Fibroblast of gingiva (primary cell): ENCODE results near the gene MAGEF1.

Source experiments
- DNase-seq: peaks from one replicate; pipeline ENCODE4 v3.0.0-alpha.2; 2011; ENCODE audit warnings: low read depth

MAGEF1 gene, protein sequence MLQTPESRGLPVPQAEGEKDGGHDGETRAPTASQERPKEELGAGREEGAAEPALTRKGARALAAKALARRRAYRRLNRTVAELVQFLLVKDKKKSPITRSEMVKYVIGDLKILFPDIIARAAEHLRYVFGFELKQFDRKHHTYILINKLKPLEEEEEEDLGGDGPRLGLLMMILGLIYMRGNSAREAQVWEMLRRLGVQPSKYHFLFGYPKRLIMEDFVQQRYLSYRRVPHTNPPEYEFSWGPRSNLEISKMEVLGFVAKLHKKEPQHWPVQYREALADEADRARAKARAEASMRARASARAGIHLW

DNA sequence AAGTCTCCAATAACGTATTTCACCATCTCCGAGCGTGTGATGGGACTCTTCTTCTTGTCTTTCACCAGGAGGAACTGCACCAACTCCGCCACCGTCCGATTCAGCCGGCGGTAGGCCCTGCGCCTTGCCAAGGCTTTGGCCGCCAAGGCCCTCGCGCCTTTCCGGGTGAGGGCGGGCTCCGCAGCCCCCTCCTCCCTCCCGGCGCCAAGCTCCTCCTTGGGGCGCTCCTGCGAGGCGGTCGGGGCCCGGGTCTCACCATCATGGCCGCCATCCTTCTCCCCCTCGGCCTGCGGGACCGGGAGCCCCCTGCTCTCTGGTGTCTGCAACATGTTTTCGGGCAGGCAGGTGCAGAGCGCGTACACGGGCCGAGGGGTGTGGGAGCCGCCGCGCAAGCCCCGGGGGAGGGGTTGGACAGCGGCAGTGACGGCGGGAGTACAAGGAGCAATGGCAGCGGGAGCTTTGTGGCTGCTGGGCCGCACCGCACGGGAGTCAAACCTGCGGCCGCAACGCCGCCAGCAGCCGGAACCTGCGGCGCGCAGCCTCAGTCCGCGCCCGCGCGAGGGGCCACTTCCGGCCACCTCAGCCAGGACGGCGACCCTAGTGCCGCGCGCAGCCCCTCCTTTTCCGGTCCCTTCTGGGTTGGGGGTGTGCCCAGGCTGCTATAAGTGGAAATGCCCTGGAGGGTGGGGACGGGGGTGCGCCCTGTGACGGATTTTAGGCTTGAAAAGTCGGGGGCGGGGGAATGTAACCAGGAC is at the start of gene MAGEF1:
TSS of gene MAGEF1 (minus strand) at position 572 of the 755 bp plus-strand sequence. CDS start at position 329, 243 bp downstream.
- DNase-seq = peak; percentile 72

DNA sequence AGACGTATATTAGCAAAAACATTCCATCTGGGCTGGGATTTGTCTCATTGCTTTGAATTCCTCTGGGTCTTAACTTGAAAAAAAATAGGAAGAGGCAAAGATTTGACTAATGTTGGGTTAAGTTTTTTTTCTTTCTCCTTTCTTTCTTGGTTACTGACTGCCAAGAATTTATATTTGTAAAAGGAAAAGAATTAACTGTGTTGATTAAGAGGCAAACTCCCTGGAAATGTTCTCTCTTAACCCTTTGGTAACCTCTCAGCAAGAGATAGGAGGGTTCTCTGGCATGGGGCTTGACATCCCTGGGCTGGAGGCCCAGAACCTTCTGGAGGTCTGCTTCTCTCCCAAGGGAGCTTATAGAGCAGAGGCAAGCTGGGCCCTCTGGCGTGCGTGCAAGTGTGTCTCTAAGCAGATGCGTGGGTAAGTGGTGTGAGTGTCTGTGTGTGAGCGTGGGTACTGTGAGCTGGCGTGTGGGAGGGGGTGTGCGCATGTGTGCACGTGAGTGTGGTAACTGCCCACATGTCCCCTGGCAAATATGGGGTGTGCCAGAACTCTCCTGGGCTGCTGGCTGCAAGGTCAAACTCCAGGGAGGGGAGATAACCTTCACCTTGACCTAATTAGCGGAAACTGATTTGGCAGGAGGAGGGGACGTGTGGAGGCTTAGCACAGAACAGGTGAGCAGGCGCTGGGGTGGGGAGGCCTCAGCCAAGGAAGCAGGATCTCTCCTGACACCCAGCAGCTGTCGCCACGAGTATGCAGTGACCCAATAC is 49.4 kb upstream of the MAGEF1 start:
- peak; percentile 74 for DNase-seq

DNA sequence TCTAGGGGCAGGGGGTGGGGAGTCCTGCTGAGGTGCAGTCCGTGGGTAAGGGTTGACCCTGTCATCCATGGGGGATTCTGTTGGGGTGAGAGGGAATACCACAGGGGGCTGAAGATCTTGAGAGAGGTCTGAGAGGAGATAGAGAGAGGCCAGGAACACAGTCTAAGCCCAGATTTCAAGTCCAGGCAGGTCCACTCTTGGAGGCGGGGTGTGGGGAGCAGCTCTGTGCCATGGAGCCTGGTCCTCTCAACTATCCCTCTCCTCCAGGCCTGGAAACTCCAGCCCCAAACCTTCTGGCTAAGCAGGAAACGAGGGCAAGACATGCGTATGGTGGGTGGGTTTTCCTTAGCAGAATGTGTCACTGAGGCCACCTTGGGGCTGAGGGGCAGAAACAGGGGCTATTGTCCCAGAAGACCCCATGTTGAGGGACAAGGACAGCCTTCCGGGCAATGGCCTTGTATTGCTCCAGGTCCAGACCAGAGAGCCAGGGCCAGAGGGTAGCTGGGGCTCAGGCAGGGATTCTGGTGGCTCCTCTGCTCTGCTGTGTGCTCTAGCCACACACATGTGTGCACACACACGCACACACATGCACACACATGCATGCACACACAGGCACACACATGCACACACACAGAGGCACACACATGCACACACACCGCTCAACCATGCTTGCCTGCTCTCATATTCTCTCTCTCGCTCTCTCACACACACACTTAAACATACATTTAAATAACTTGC is 48.6 kb upstream of the MAGEF1 start:
- no peak for DNase-seq

DNA sequence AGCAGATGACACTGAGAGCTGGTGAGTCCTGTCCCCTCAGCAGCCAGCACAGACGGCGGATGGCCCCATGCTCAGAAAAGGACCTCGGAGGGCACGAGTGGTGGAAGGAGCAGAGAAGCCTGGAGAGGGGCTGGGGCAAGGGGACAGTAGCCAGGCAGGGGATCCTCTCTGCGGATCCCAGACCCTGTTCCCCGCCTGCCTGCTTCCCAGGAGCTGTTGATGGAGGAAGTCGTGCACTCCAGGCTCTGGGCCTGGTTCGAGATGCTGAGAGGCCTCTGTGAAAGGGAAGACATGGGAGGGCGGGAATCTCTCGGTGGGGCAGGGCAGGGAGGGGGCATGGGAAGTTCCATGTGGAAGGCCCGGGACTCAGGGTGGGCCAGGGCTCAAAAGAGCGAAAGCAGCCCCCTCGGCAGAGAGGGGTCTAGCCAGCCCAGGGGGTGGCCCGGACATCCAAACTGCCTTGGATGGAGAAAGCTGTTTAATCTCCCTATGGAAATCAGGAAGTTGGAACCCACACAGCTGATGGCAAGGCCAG is 47.9 kb upstream of the MAGEF1 start:
- DNase-seq = no peak

DNA sequence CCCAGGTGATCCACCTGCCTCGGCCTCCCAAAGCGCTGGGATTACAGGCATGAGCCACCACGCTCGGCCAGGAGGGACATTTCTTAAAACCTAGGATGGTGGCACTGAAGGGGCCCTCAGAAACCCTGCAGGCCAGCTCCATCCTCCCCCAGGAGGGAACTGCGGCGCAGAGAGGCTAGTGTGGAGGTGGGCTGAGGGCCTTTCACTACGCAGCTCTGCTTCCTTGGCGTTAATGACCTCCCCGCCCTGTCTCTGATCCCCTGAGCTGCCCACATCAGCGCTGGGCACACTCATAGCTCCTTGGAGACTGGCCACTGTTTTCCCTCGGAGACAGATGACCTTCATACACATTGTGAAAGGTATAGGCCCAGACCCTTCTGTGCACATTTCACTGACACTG is 46.2 kb upstream of the MAGEF1 start:
- DNase-seq = no peak

DNA sequence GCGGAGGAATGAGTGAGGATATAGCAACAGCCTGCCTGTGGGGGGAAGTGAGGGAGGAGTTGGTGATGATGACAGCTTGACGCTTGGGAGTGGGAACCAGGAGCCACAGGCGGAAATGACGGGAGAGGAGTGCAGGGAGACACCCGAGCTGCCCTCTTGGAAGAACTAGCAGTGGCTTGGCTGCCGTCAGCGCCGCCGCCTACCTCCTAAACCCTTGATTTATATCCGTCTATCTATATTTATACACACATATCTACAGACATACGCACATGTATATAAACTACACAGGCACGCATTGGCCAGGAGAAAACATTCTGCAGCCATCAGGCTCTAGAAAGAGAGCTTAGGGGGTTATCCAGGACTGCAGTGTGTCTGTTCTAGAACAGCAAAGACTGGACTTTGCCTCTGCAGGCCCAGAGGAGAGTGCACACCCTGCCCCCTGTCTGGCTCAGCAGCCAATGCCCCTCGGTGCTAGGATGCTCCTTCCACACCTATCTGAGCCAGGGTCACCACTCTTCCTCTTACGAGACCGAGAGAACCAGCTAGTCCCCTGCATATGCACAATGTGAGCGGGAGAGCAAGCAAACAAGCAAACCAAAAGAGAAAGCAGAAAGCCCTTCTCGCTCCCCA is 45.3 kb upstream of the MAGEF1 start:
- peak; percentile 75 for DNase-seq

DNA sequence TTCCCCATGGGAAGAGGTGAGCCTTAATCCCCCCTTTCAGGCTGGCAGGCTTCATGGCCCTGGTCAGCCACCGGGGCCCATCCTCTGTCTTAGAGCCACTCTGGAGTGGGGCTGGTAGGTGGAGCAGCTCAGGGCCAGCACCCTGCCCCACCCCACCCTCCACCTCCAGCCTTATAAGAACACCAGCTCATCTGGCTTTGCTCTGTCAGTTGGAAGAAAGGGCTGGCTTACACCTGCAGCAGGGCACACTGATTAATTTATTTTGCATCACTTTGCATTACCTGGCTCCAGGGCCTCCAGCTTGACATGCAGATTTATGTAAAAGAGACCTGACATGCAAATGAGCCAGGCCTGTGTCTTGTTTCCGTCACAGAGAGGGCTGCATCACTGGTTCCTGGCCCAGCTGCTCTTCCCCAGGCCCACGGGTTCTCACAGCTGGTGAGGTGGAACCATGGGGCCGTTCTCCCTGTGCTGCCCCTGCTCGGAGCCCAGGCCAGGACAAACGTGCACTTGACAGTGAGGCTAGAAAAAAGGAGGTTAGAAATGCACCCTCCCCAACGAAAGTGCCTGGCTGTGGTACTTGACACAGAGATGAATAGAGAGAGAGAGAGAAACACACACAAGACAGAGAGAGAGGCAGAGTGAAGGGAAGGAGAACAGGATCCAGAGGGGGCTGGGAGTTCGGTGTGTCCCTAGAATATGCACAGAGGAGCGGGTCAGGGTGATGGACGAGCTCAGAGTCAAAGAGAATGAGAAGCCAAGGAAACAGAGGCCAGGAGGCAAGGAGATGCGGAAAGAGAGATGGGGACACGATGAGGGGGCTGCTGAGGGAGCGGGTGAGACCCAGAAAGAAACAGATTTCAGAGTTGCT is 44.5 kb upstream of the MAGEF1 start:
- no peak for DNase-seq

DNA sequence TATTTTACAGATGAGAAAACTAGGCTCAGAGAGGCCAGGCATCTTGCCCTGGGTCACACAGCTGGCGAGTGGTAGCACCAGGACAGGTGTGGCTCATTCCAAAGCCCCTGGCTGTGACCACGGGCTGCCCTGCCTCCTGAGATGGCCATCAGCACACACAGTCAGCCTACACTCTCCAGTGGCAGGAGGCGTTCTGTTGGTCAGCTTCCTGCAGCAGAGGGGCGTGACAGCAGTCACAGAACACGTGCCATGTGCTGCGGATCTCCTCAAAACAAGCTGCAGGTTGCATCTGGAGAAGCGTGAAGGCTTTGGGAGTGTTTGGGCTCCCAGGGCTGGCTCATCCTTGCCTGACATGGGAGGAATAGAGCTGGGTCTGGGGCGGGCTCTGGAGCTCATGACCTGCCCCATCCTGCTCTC is 43.5 kb upstream of the MAGEF1 start:
- DNase-seq = no peak

DNA sequence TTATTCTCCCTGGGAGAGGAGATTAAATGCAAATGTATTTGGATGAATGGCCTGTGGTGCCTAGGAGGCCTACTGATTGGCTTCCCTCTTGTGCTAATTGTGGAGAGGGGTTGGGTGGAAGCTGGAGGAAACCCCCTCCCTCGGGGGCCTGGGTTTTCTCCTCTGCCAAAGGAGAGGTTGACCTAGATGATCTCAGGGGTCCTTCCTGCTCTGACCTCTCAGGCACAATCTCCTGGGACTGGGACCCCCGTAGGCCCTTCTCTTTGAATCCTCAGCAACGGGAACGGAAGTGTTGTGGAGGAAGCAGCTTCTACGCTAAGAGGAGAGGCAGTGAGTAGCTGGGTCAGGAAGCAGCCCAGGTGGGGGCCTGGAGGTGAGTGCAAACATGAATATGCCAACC is 40.5 kb upstream of the MAGEF1 start:
- no peak for DNase-seq

DNA sequence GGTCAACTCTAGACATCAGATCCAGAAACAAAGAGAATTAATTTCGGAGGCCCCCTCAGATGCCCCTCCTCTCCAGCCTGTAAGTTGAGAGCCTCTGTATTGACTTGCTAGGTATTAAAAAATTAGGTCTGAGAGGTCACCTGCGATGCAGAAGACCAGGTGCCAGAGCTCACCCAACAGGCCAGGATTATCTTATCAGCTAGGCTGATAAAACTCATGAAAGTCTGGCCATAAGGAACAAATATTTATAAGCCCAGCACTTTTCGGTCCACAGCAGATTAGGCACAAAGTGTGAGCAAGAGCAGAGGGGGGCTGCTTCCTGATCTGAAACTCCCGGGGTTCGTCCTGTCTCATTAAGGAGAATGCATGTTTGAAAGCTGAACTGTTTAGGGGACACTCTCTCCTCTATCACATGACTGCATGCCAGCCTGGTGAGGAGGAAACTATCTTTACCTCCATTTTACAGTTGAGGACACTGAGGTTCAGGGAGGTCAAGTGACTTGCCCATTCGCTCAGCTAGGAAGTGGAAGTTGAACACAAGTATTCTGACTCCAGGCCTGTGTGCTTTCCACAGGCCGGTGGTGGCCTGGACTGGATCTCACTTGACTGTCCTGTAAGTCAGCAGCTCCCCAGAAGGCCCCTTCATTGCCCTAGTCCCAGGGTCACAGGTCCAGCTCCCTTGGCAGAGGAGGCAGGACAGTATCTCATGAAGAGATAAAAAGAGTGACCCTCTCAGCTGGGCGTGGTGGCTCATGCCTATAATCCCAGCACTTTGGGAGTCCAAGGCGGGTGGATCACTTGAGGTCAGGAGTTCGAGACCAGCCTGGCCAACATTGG is 39.6 kb upstream of the MAGEF1 start:
- no peak for DNase-seq

DNA sequence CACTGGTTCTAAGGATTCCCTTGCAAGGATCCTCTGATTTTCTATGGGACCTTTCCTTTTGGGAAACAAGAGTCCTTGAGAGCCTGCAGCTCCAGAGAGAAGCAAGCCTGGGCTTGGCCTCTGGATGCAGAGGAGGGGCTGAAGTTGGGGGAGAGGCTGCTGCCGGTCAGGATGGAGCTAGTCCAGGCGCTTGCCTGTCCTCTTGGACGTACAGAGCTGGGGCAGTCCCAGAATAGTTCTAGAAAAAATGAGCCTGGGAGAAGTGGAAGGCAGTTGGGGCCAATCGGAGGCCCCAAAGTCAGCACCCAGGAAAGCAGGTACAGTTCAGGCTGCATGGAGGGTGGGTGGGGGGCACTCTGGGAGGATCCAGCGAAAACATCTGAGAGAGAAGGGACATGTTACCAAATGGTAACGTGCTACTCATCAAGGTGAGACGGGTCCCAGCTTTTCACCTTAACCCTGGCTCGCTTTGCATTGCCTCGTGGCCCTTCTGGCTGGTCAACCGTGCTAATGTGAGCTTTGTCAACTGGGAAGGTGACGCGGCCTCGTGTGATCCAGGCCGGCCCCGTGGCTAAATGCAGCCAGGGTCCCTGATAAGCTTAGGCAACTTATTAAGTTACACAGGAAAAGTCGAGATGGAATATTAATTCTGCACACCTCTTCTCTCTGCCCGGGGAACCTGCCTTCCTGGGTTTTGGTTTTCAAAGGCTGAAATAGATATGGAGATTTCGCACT is 38.7 kb upstream of the MAGEF1 start:
- DNase-seq = no peak

DNA sequence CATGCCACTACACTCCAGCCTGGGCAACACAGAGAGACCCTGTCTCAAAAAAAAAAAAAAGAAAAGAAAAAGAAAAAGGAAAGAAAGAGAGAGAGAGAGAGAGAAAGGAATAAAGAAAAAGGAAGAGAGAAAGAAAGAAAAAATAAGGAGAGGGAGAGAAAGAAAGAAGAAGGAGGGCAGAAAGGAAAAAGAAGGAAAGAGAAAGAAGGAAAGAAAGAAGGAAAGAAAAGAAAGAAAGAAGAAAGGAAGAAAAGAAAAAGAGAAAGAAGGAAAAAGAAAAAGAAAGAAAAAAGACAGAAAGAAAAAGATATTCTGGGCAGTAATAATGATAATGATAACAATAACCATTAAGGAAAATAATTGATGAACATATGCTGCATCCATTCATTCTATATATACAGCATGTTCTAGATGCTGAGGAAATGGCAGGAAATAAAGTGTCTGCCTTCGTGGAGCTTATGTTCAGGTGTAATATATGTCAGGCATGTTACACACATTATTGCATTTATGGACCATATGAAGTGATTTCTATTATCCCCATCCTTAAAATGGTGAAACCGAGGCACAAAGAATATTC is 37.4 kb upstream of the MAGEF1 start:
- no peak for DNase-seq

DNA sequence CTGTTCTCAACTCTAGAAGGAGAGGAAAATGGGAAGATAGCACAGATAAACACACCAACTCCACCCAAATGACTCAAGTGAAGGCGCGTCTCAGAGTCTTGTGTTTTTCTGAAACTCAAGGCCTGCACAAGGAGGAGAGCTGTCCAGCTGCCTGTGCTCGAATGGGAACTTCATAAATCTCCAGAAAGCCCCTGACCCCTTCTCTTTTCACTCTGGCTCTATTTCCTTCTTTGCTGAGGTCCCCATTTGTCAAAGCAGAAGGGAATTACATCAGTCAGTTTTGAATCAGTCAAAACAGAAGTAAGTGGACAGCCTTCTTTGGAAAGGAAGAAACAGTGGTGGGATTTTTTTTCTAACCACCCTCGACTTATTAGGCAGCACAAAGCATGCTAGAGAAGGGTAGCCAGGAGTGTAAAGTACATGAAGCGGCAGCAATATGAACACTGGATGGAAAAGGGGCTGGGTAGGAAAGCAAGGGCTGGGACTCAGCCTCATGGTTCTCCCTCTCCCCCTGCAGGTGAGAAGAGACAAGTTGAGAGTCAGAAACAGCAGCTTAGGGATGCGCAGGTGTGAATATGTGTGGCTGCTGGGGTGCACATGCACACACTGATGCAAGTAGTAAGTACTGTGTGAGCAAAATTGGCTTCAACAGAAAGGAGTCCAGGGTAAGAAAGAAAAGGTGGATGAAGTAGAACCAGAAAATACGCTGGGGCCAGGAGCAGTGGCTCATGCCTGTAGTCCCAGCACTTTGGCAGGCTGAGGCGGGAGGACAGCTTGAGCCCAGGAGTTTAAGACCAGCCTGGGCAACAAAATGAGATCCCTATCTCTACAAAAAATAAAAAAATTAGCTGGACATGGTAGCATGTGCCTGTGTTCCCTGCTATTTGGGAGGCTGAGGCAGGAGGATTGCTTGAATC is 36.6 kb upstream of the MAGEF1 start:
- no peak for DNase-seq

DNA sequence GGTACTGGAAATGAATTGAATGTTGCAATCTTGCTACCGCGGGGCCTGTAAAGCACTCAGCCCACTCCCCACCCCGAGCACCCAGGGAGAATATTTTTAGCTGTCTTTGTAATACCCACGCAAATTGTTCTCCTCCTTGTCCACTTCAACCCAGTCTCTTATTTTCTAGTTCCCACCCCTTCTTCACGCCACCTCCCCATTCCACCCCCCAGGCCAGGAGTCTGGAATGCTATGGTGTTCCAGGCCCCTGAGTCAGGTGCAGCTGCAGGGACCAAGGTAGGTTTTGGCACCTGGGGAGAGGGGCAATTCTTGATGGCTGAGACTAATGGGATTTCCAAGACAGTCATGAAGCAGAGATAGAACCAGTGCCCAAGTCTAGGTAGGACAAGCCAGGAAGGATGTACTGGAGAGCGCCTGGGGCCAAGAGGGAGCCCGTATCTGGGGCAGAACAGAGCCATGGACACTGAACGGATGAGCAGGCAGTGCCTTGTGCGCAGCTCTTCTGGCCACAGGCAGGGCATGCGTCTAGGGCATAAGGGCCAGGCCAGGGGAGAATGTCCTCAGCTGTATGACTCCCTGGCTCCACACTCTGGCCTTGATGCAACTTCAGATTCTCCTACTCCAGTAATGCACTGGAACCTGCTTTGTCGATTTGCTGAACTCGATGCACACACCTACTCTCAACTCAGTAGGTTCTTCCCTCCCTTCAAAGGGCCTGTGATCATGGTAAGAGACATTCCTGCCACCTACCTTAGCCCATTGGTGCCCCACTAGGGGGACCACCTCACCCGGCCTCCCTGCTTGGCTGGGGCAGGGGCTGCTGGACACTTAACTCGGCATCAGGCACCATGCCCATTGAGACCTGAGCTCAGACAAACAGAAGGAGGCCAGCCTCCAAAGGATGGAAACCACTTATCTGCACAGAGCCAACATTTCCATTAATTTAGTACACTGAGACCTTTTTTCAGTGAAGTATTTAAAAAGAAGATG is 34.6 kb upstream of the MAGEF1 start:
- DNase-seq = no peak

DNA sequence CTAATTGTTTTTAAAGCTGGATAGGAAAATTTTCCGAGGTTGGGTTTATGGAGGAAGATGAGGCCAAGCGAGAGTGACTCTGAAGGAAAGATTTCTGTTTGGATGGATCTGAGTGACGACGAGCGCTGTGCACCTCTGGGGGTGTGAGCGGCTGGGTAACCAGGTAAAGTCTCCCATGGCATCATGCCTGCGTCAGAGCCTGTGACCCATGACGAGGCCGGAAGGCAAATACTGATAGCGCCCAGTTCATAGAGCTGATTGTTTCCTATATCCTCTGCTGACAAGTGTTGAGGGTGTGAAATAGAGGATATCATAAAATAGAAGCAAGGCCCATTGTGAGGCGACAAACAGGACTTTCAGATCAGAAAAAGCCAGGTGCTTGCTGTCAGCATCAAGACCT is 33.7 kb upstream of the MAGEF1 start:
- no peak for DNase-seq

DNA sequence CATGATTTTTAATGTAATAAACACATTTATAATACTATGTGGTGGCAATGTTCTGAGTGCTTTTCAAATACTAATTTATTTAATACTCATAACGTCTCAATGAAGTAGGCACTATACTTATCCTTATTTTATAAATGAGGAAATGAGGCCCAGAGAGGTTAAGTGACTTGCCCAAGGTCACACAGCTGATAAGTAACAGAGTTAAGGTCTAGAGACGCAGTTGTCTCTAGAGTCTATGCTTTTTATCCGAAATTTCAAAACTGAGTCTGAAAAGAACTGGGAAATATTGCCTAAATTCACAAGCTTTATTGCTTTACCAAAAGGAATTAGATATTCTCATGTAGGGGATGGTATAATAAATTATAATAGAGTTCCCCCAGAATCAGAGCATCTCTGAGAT is 31.4 kb upstream of the MAGEF1 start:
- no peak for DNase-seq
